ENCODE results near the gene DNAJB6.

DNAJB6 gene

GRCh38 chr7:157465891-157466866 lies 129.4 kb downstream of the DNAJB6 start:
- DNase-seq (ENCODE audit: low read depth, low spot score), result no peak

DNA sequence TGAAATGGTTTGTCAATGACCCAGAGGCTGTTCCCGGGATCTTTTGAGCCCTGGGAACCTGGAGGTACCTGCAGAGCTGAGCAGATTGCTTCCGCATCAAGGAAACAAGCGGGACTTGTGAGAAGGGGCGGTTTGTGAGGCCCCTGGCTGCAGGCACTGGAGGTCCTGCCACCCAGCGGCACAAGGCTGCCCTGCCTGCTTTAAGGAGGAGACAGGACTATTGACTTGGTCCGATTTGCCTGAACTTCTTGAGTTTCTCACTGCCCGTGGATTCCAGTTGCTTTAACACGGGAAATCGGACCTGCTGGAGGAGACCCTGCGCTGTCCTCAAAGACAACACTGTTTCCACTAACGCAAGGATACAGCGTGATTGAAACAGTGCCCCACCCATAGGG lies 130.1 kb downstream of the DNAJB6 start:
- DNase-seq (ENCODE audit: low read depth, low spot score), result no peak

Measured in activated naive CD8-positive, alpha-beta T cell treated with anti-CD3 and anti-CD28 coated beads, Interleukin-2, amount 50 U/mL, for 16 hours (primary cell).